ENCODE data around the gene HRH1. TPM values are rescaled to one million over a fixed set of nuclear protein-coding genes. Genes with fewer than 3 reads are reported as not detected.

Gene HRH1
- total and polyA plus RNA-seq, 2 of the 13 experiments (the other 11 are each of a cell fraction or from before 2014, with no cell fraction given), result not detected

- POLR2A ChIA-PET, result no interaction called here
- no peak for FAIRE-seq
Measured at GRCh38 chr3:11230125-11230524, 75.8 kb downstream of the HRH1 start.

GRCh38 chr3:11230832-11231231, 76.5 kb downstream of the HRH1 start:
- Histone ChIP-seq H3K27ac (ENCODE audit: extremely low read length, insufficient read depth, low read length) (no peak overlapping the region), H3K4me2 (ENCODE audit: low read depth, low read length) (no peak overlapping the region), H3K4me1 (ENCODE audit: insufficient read depth, low read length) (no peaks in the 10 kb centered on the region), H3K9ac (ENCODE audit: insufficient read depth, low read depth, low read length) (no peak overlapping the region), H3K36me3 (replicated peaks in 1 of 2; ENCODE audit: control insufficient read depth in 1 of 2, insufficient read depth in 2 of 2, low read length in 2 of 2) (no peaks in the 10 kb centered on the region), H3K4me3 (replicated peaks in 1 of 3; ENCODE audit: insufficient read depth in 1 of 3, low read depth in 2 of 3, low read length in 3 of 3) (no peak overlapping the region), H3K27me3 (ENCODE audit: control insufficient read depth in 1 of 2, insufficient read depth in 2 of 2, low read length in 2 of 2) (peaks cover 3 to 4% of the 10 kb centered on the region in 2 experiments; a peak in 3 of 5 replicates), H3K79me2 (ENCODE audit: insufficient read depth, low read length) (no peaks in the 10 kb centered on the region), H4K20me1 (ENCODE audit: insufficient read depth, low read length) (no peaks in the 10 kb centered on the region), H2AFZ (ENCODE audit: low read length) (no peak overlapping the region), H3K9me3 (ENCODE audit: low read length) (no peaks in the 10 kb centered on the region)
- intact Hi-C loops (cut with micrococcal nuclease; ENCODE audit: unreplicated experiment), result no loop called here
- DNase-seq (ENCODE audit: low spot score) (no peak), ATAC-seq (no peak), FAIRE-seq (no peak)
- ChIA-PET POLR2A (no interaction called here), CTCF (ENCODE audit: low intra/inter-chr PET ratio, low total read pairs) (no interaction called here)
- 32% methylated on average over 3 of the region's 3 CpGs for WGBS (ENCODE audit: low lambda C conversion rate)
- BruUV-seq (replicated peaks), result no TSS peak
- in situ Hi-C loops (cut with HindIII; ENCODE audit: extremely low pct_ligation_motif_present, low pct_unique_long_range_greater_than_20kb), result loop anchor here (10.0 kb wide), 1 partner anchor 424 kb away; no protein-coding TSS in a partner anchor
- TF ChIP-seq ZNF513 (CRISPR knock-in tag; conservative IDR thresholded peaks at IDR 0.05), result no peak
- no peak for TF ChIP-seq ZNF740 (CRISPR knock-in tag; IDR thresholded peaks at IDR 0.05)
- no peak for TF ChIP-seq ZNF318 (CRISPR knock-in tag; IDR thresholded peaks at IDR 0.05)
- no peak for TF ChIP-seq XRCC5 (optimal IDR thresholded peaks at IDR 0.05; ENCODE audit: low read length)
- no peak for TF ChIP-seq ZNF782 (CRISPR knock-in tag; IDR thresholded peaks at IDR 0.05; ENCODE audit: borderline replicate concordance)

More at GRCh38 chr3:11230125-11230524, 75.8 kb downstream of the HRH1 start:
- H4K20me1 ChIP-seq (ENCODE audit: insufficient read depth, low read length), result no peaks in the 10 kb centered on the region
- no peak for ATAC-seq
- intact Hi-C loops (cut with micrococcal nuclease; ENCODE audit: unreplicated experiment), result no loop called here
- CTCF ChIA-PET (ENCODE audit: low intra/inter-chr PET ratio, low total read pairs), result no interaction called here
- no peaks in the 10 kb centered on the region for H3K9me3 ChIP-seq (ENCODE audit: low read length)
- in situ Hi-C loops (cut with HindIII; ENCODE audit: extremely low pct_ligation_motif_present, low pct_unique_long_range_greater_than_20kb), result loop anchor here (10.0 kb wide), 1 partner anchor 425 kb away; no protein-coding TSS in a partner anchor
- no peaks in the 10 kb centered on the region for H3K79me2 ChIP-seq (ENCODE audit: insufficient read depth, low read length)
- no CpG with 5 or more reads among the region's 4 CpGs for WGBS (ENCODE audit: low lambda C conversion rate)
- no peaks in the 10 kb centered on the region for H3K4me1 ChIP-seq (ENCODE audit: insufficient read depth, low read length)
- TF ChIP-seq ZNF160 (CRISPR knock-in tag; IDR thresholded peaks at IDR 0.05), result no peak
- no peak for TF ChIP-seq CCAR2 (optimal IDR thresholded peaks at IDR 0.05; ENCODE audit: low read depth, low read length)
- TF ChIP-seq RFXAP (CRISPR knock-in tag; IDR thresholded peaks at IDR 0.05; ENCODE audit: borderline replicate concordance), result no peak
- BruUV-seq (replicated peaks), result no TSS peak
- no peak overlapping the region for H3K4me2 ChIP-seq (ENCODE audit: low read depth, low read length)
- no peak for DNase-seq (ENCODE audit: low spot score)
- H3K4me3 ChIP-seq (replicated peaks in 1 of 3; ENCODE audit: insufficient read depth in 1 of 3, low read depth in 2 of 3, low read length in 3 of 3), result no peak overlapping the region
- H3K36me3 ChIP-seq (replicated peaks in 1 of 2; ENCODE audit: control insufficient read depth in 1 of 2, insufficient read depth in 2 of 2, low read length in 2 of 2), result no peaks in the 10 kb centered on the region
- peaks cover 4 to 8% of the 10 kb centered on the region in 2 experiments; a peak in 4 of 5 replicates for H3K27me3 ChIP-seq (ENCODE audit: control insufficient read depth in 1 of 2, insufficient read depth in 2 of 2, low read length in 2 of 2)
- H3K9ac ChIP-seq (ENCODE audit: insufficient read depth, low read depth, low read length), result no peak overlapping the region
- H2AFZ ChIP-seq (ENCODE audit: low read length), result no peak overlapping the region
- no peak overlapping the region for H3K27ac ChIP-seq (ENCODE audit: extremely low read length, insufficient read depth, low read length)
